Panc1 (cell line): ENCODE measurements around the gene TLCD3A. TPM values are rescaled to one million over a fixed set of nuclear protein-coding genes. Genes with fewer than 3 reads are reported as not detected.

Experiments used
- ATAC-seq: fragments of 200-7000 bp; cut with Tn5 transposase; 2 replicates; pipeline ENCODE4 v1.9.1; 2020; ENCODE audit warnings: mild to moderate bottlenecking, moderate library complexity
- BruUV-seq: library from RNA; stranded (reverse); fragments of 400-500 nt; replicated peaks from 2 replicates; lab custom pipeline; 2021; lab: Mats Ljungman, UMichigan
- CTCF ChIA-PET: fragments of 300-600 bp; sonication (Branson Sonifier 250); formaldehyde crosslinking; loops from one replicate; lab custom pipeline; 2022; ENCODE audit warnings: antibody characterized with exemption; lab: Charles Lee
- POLR2A ChIA-PET: fragments of 300-600 bp; sonication (Branson Sonifier 250); formaldehyde crosslinking; loops from one replicate; lab custom pipeline; 2022; ENCODE audit warnings: antibody characterized with exemption; lab: Charles Lee
- DNase-seq: peaks from one replicate; pipeline ENCODE4 v3.0.0-alpha.2; 2010; ENCODE audit warnings: low read depth, low spot score
- H3K27ac ChIP-seq: 2 replicates; pipeline ENCODE4 v1.5.1; 2011; ENCODE audit warnings: mild to moderate bottlenecking, low read length, inconsistent platforms
- H3K27me3 ChIP-seq: fragments of 200-500 bp; sonication (Bioruptor generic); 2 replicates; pipeline ENCODE4 v1.6.0; 2014; ENCODE audit warnings: low read length, inconsistent platforms; ENCODE audit not compliant: control insufficient read depth, insufficient read depth
- H3K36me3 ChIP-seq: fragments of 200-500 bp; sonication (Bioruptor generic); 2 replicates; pipeline ENCODE4 v1.5.1; 2014; ENCODE audit warnings: inconsistent platforms, mild to moderate bottlenecking, low read length, moderate library complexity; ENCODE audit not compliant: control insufficient read depth, insufficient read depth
- H3K4me1 ChIP-seq: 2 replicates; pipeline ENCODE4 v1.5.1; 2011; ENCODE audit warnings: inconsistent platforms, mild to moderate bottlenecking, low read length, moderate library complexity; ENCODE audit not compliant: control insufficient read depth, insufficient read depth
- H3K4me3 ChIP-seq, 2 experiments: 2 replicates each; pipeline ENCODE4 v1.5.1; 2011 to 2012; ENCODE audit warnings: low read depth in 2 of 2, low read length in 2 of 2, mild to moderate bottlenecking in 2 of 2, inconsistent platforms in 1 of 2, moderate library complexity in 1 of 2
- H3K9me3 ChIP-seq: fragments of 200-500 bp; sonication (Bioruptor generic); 2 replicates; pipeline ENCODE4 v1.5.1; 2014; ENCODE audit warnings: low read depth, mild to moderate bottlenecking, inconsistent platforms, low read length, moderate library complexity; ENCODE audit not compliant: control insufficient read depth, insufficient read depth
- CTCF ChIP-seq: fragments of 450-650 bp; IDR thresholded peaks from 2 replicates; pipeline ENCODE4 v1.5.1; 2017; ENCODE audit warnings: mild to moderate bottlenecking
- POLR2AphosphoS5 ChIP-seq: IDR thresholded peaks from 2 replicates; pipeline ENCODE4 v1.6.1; 2012; ENCODE audit warnings: mild to moderate bottlenecking, low read depth, low read length, moderate library complexity
- REST ChIP-seq, 2 experiments: IDR thresholded peaks; 2 replicates each; pipeline ENCODE4 v1.6.1; 2011 to 2012; ENCODE audit warnings: low read depth in 2 of 2, control low read depth in 1 of 2, low read length in 1 of 2, mild to moderate bottlenecking in 1 of 2, moderate library complexity in 1 of 2; ENCODE audit not compliant: insufficient read depth in 1 of 2
- SIN3A ChIP-seq: IDR thresholded peaks from 2 replicates; pipeline ENCODE4 v1.6.1; 2012; ENCODE audit warnings: low read depth, mild to moderate bottlenecking, low read length, moderate library complexity, borderline replicate concordance; ENCODE audit not compliant: insufficient read depth
- TCF7L2 ChIP-seq: IDR thresholded peaks from 2 replicates; pipeline ENCODE4 v1.6.1; 2011; ENCODE audit warnings: mild to moderate bottlenecking, low read depth, low read length, inconsistent platforms
- in situ Hi-C: cut with HindIII; loops from 2 replicates; pipeline ENCODE4 v1.10.0; 2016; ENCODE audit warnings: low sequenced_read_pairs, low pct_unique_long_range_greater_than_20kb
- intact Hi-C: fragments of 100-400 bp; cut with micrococcal nuclease; formaldehyde crosslinking; loops from one replicate; pipeline ENCODE4 v1.10.0; 2022; ENCODE audit not compliant: unreplicated experiment
- total RNA-seq: library from RNA; stranded (reverse); gene quantifications from one replicate; pipeline ENCODE4 v1.2.1, GENCODE V29; 2021; ENCODE audit not compliant: unreplicated experiment

The TLCD3A gene
- total RNA-seq, 1 experiment from 2014 or later = 30.4 TPM

- TF ChIP-seq TCF7L2 (no peak), SIN3A (no peak), POLR2AphosphoS5 (no peak), REST (IDR thresholded peaks at IDR 0.05; ENCODE audit: insufficient read depth in 1 of 2, low read depth in 2 of 2, low read length in 1 of 2) (no peak), CTCF (no peak)
- ATAC-seq = no peak
- ChIA-PET CTCF (no interaction called here), POLR2A (no interaction called here)
- Histone ChIP-seq H3K27me3 (no peaks in the 10 kb centered on the region), H3K9me3 (no peaks in the 10 kb centered on the region), H3K4me1 (no peaks in the 10 kb centered on the region), H3K27ac (no peak overlapping the region), H3K36me3 (peaks cover 15% of the 10 kb centered on the region), H3K4me3 (no peak overlapping the region)
- no peak for DNase-seq
- intact Hi-C loops (no loop called here), in situ Hi-C loops (no loop called here)
- no TSS peak for BruUV-seq
These were observed 45.7 kb downstream of the TLCD3A start for GRCh38 chr17:778096-778495.

- ChIA-PET POLR2A (no interaction called here), CTCF (interaction anchor here (0.7 kb wide), 1 partner anchor 218 kb away, joined by 3 read pairs; no protein-coding TSS in a partner anchor)
- ATAC-seq = peak; percentile 98
- peak within 1 kb of the TSS; percentile 93 for H3K27ac ChIP-seq
- TF ChIP-seq REST (IDR thresholded peaks at IDR 0.05; ENCODE audit: insufficient read depth in 1 of 2, low read depth in 2 of 2, low read length in 1 of 2) (peak in 1 of 2 experiments; percentile 55; a peak in 1 of 4 replicates), TCF7L2 (0 out of 2 replicates have a peak, but pooled peaks have one; percentile 35), SIN3A (0 out of 2 replicates have a peak, but pooled peaks have one; percentile 82), POLR2AphosphoS5 (peak; percentile 75), CTCF (no peak)
- intact Hi-C loops (no loop called here), in situ Hi-C loops (no loop called here)
- no peaks in the 10 kb centered on the region for H3K27me3 ChIP-seq
- peaks cover 8% of the 10 kb centered on the region; the same call in 1 of the 2 replicates for H3K4me1 ChIP-seq
- peak within 1 kb of the TSS; percentile 95 to 99 for H3K4me3 ChIP-seq
- DNase-seq = peak; percentile 62
- peaks cover 5% of the 10 kb centered on the region for H3K36me3 ChIP-seq
- BruUV-seq = TSS peak; percentile 81
- no peaks in the 10 kb centered on the region for H3K9me3 ChIP-seq
These were observed 49.7 kb downstream of the TLCD3A start, which contains the start of the genes GLOD4 and MRM3 for GRCh38 chr17:781805-782731. GLOD4 (minus strand) TSS chr17:782280; CDS start chr17:782255, 25 bp downstream. MRM3 (plus strand) TSS chr17:782353; CDS start chr17:782379, 26 bp downstream.
